K562 (cell line): ENCODE data around the gene PLD6. TPM values are rescaled to one million over a fixed set of nuclear protein-coding genes. Genes with fewer than 3 reads are reported as not detected.
A peak's percentile ranks its signal among the peaks of the same experiment; 100 is the strongest.

Experiments
- BHLHE40 ChIP-seq: IDR thresholded peaks from 2 replicates; pipeline ENCODE4 v1.6.1; 2011; ENCODE audit warnings: low read length, improper control_type of control experiment
- ELF4 ChIP-seq: fragments of 450-650 bp; formaldehyde crosslinking; IDR thresholded peaks from 2 replicates; pipeline ENCODE4 v1.4.0; 2022; ENCODE audit warnings: missing genetic modification characterization
- ETV1 ChIP-seq: fragments of 450-650 bp; conservative IDR thresholded peaks from 2 replicates; pipeline ENCODE4 v1.6.1; 2016; ENCODE audit warnings: missing genetic modification characterization, control low read depth, low read depth, missing compliant biosample characterization
- EZH2 ChIP-seq: IDR thresholded peaks from 2 replicates; pipeline ENCODE4 v1.6.1; 2012; ENCODE audit warnings: low read depth, mild to moderate bottlenecking, inconsistent platforms, low read length, borderline replicate concordance
- KLF10 ChIP-seq: fragments of 250-450 bp; sonication (Bioruptor Pico); IDR thresholded peaks from 2 replicates; pipeline ENCODE4 v1.6.1; 2021; ENCODE audit warnings: matching md5 sums
- KLF6 ChIP-seq: fragments of 250-450 bp; sonication (Bioruptor Pico); IDR thresholded peaks from 2 replicates; pipeline ENCODE4 v1.4.0; 2020; ENCODE audit warnings: mild to moderate bottlenecking, moderate library complexity, borderline replicate concordance
- MLLT1 ChIP-seq, 2 experiments: fragments of 450-650 bp; IDR thresholded peaks; 2 replicates each; pipeline ENCODE4 v1.6.1; 2016
- MYNN ChIP-seq, 2 experiments: sonication (generic); formaldehyde crosslinking in 1 of 2; IDR thresholded peaks; 2 replicates each; pipeline versions ENCODE4 v1.5.0 to v1.6.1; 2016 to 2020; ENCODE audit warnings: antibody characterized with exemption in 1 of 2, missing genetic modification reagents in 1 of 2
- NR1H2 ChIP-seq: sonication (generic); formaldehyde crosslinking; IDR thresholded peaks from 2 replicates; pipeline ENCODE4 v1.4.0; 2020; ENCODE audit warnings: mild to moderate bottlenecking, missing genetic modification reagents
- NRF1 ChIP-seq, 2 experiments: fragments of 450-650 bp; IDR thresholded peaks in 1 of 2; conservative IDR thresholded peaks in 1 of 2; 2 replicates each; pipeline ENCODE4 v1.6.1; 2014; ENCODE audit warnings: mild to moderate bottlenecking in 2 of 2
- PCBP1 ChIP-seq: fragments of 200-400 bp; formaldehyde crosslinking; IDR thresholded peaks from 2 replicates; pipeline ENCODE4 v1.6.1; 2018; ENCODE audit warnings: mild to moderate bottlenecking, low read depth, low read length; ENCODE audit not compliant: poor library complexity, severe bottlenecking
- POLR2H ChIP-seq: IDR thresholded peaks from 2 replicates; pipeline ENCODE4 v1.6.1; 2016; ENCODE audit warnings: missing genetic modification characterization, low read depth, mild to moderate bottlenecking, control low read depth, missing compliant biosample characterization, moderate library complexity
- POLR3A ChIP-seq: IDR thresholded peaks from 2 replicates; pipeline ENCODE4 v1.6.1; 2011; ENCODE audit warnings: borderline replicate concordance, mild to moderate bottlenecking, moderate library complexity; ENCODE audit not compliant: insufficient read length, insufficient read depth; ENCODE audit errors: extremely low read depth
- RBM25 ChIP-seq: fragments of 200-400 bp; formaldehyde crosslinking; IDR thresholded peaks from 2 replicates; pipeline ENCODE4 v1.6.1; 2018; ENCODE audit warnings: low read length, low read depth, moderate library complexity; ENCODE audit not compliant: severe bottlenecking
- SMAD4 ChIP-seq: fragments of 250-450 bp; sonication (Bioruptor Pico); conservative IDR thresholded peaks from 2 replicates; pipeline ENCODE4 v1.8.0; 2021; ENCODE audit warnings: inconsistent platforms, mild to moderate bottlenecking, moderate library complexity
- SMARCC2 ChIP-seq: fragments of 450-650 bp; IDR thresholded peaks from 2 replicates; pipeline ENCODE4 v1.6.1; 2017; ENCODE audit warnings: antibody characterized with exemption, moderate library complexity, mild to moderate bottlenecking, low read depth
- SNAPC5 ChIP-seq: fragments of 250-450 bp; sonication (Bioruptor Pico); IDR thresholded peaks from 2 replicates; pipeline ENCODE4 v1.8.0; 2021; ENCODE audit warnings: moderate library complexity, mild to moderate bottlenecking, inconsistent platforms
- SPI1 ChIP-seq: IDR thresholded peaks from 2 replicates; pipeline ENCODE4 v1.6.1; 2011; ENCODE audit warnings: low read depth, low read length, control low read depth, borderline replicate concordance
- TEAD2 ChIP-seq: fragments of 450-650 bp; IDR thresholded peaks from 2 replicates; pipeline ENCODE4 v1.6.1; 2016; ENCODE audit warnings: missing genetic modification characterization, control low read depth, missing compliant biosample characterization
- XRCC5 ChIP-seq: fragments of 200-400 bp; formaldehyde crosslinking; IDR thresholded peaks from 2 replicates; pipeline ENCODE4 v1.6.1; 2017; ENCODE audit warnings: low read depth, mild to moderate bottlenecking, low read length
- YBX1 ChIP-seq: fragments of 450-650 bp; IDR thresholded peaks from 2 replicates; pipeline ENCODE4 v1.7.1; 2016; ENCODE audit warnings: mild to moderate bottlenecking
- ZEB2 ChIP-seq: fragments of 450-650 bp; IDR thresholded peaks from 2 replicates; pipeline ENCODE4 v1.6.1; 2016
- ZNF444 ChIP-seq: fragments of 250-450 bp; sonication (Bioruptor Pico); IDR thresholded peaks from 2 replicates; pipeline ENCODE4 v1.4.0; 2020; ENCODE audit warnings: mild to moderate bottlenecking, moderate library complexity
- ZNF76 ChIP-seq: fragments of 250-450 bp; sonication (Bioruptor Pico); IDR thresholded peaks from 2 replicates; pipeline ENCODE4 v1.4.0; 2020; ENCODE audit warnings: mild to moderate bottlenecking, moderate library complexity, borderline replicate concordance
- ZNF766 ChIP-seq: fragments of 200-800 bp; sonication (Bioruptor generic); conservative IDR thresholded peaks from 2 replicates; pipeline ENCODE4 v1.6.1; 2016; ENCODE audit warnings: missing genetic modification characterization, missing compliant biosample characterization
- polyA plus RNA-seq, 8 experiments: library from polyadenylated mRNA; depleted of rRNA in 4 of 8; stranded (reverse) in 5 of 8; unstranded in 3 of 8; fragments of >200 nt; fragmentation: Nextera tagmentation in 2 of 8; fragmentation: Illumina TruSeq in 1 of 8; extraction: Ambion mirVana in 2 of 8; extraction: Trizol in 1 of 8; gene quantifications; 2 replicates each; pipeline versions ENCODE4 v1.2.1 to v1.2.3, GENCODE V29; 2011 to 2014; ENCODE audit warnings: inconsistent platforms in 1 of 8, missing spikeins in 1 of 8
- total RNA-seq, 7 experiments: library from RNA; depleted of rRNA in 6 of 7; stranded (reverse); fragments of >200 nt in 6 of 7; fragmentation: Illumina TruSeq in 2 of 7; extraction: Trizol in 2 of 7; gene quantifications; 2 replicates each; pipeline versions ENCODE4 v1.2.1 to v1.2.3, GENCODE V29; 2011 to 2021; ENCODE audit warnings: low replicate concordance in 1 of 7
- TF ChIP-seq, protein P1 (sequence below): fragments of 250-450 bp; sonication (Bioruptor Pico); IDR thresholded peaks from 2 replicates; pipeline ENCODE4 v1.8.0; 2022; ENCODE audit warnings: moderate library complexity, mild to moderate bottlenecking, inconsistent platforms

Gene PLD6
- total and polyA plus RNA-seq, 9 of the 15 experiments (the other 6 are each of a cell fraction or from before 2014, with no cell fraction given): 3.6 to 15.6 (median 10.0) TPM

DNA sequence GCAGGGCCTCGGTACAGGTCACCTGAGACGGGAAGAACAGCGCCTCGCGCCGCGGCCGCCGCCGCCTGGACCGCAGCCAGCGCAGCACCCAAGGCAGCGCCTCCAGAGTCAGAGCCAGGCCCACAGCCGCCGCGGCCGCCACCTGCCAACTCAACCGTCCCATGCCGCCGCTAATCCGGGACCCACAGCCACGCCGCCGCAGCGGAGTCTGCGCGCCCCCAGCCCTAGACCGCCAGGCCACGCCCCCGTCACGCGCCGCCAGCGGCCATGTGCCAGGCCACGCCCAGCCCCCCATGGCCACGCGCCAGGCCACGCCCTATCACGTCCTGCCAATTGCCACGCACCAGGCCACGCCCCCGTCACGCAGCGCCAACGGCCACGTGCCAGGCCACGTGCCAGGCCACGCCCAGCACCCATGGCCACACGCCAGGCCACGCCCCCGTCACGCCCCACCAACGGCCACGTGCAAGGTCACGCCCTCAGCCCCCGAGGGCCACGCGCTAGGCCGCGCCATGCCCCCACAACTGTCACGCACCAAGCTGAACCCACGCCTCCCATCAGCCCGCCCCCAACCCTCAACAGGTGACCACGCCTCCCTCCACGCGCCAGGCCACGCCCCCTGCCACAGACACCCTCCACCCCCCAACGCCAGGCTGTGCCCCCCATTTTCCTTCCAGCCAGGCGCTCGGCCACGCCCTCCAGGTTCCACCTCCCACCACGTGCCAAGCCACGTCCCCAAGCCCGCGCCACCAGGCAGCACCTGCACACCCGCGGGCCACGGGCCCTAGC, at the start of gene PLD6 (continued):
- TF ChIP-seq SPI1 (no peak), TEAD2 (tag) (no peak), NR1H2 (CRISPR knock-in tag) (no peak), SMAD4 (CRISPR knock-in tag) (peak; percentile 48), PCBP1 (peak; percentile 20), XRCC5 (0 out of 2 replicates have a peak, but pooled peaks have one; percentile 22), ELF4 (CRISPR knock-in tag) (no peak), ZEB2 (no peak), RBM25 (peak; percentile 29), POLR2H (tag) (no peak), SNAPC5 (CRISPR knock-in tag) (no peak), ZNF766 (CRISPR knock-in tag) (0 out of 2 replicates have a peak, but pooled peaks have one; percentile 6), KLF6 (CRISPR knock-in tag) (peak; percentile 28; the same call in 1 of the 2 replicates), ZNF444 (CRISPR knock-in tag) (no peak), MLLT1 (IDR thresholded peaks at IDR 0.05) (no peak), KLF10 (CRISPR knock-in tag) (no peak), BHLHE40 (peak; percentile 99), SMARCC2 (no peak), MYNN (IDR thresholded peaks at IDR 0.05) (no peak; the same call in 1 of the 2 replicates), MYNN (CRISPR knock-in tag; IDR thresholded peaks at IDR 0.05) (no peak), POLR3A (no peak), ETV1 (no peak), ZNF76 (CRISPR knock-in tag) (no peak), YBX1 (no peak), EZH2 (no peak), NRF1 (conservative IDR thresholded peaks at IDR 0.05 in 1 of 2, IDR thresholded peaks at IDR 0.05 in 1 of 2) (peak; percentile 79 to 85; a peak in 2 of 4 replicates)
- TF ChIP-seq, protein P1, sequence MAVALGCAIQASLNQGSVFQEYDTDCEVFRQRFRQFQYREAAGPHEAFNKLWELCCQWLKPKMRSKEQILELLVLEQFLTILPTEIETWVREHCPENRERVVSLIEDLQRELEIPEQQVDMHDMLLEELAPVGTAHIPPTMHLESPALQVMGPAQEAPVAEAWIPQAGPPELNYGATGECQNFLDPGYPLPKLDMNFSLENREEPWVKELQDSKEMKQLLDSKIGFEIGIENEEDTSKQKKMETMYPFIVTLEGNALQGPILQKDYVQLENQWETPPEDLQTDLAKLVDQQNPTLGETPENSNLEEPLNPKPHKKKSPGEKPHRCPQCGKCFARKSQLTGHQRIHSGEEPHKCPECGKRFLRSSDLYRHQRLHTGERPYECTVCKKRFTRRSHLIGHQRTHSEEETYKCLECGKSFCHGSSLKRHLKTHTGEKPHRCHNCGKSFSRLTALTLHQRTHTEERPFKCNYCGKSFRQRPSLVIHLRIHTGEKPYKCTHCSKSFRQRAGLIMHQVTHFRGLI (CRISPR knock-in tag): no peak
